HG03575 (cell line): ENCODE results near the gene ERC1.

ENCODE experiments used
- ATAC-seq: cut with Tn5 transposase; IDR thresholded peaks from one replicate; pipeline ENCODE4 v1.9.1; 2021; ENCODE audit not compliant: unreplicated experiment, insufficient number of reproducible peaks, low FRiP score; ENCODE audit errors: extremely low read depth

The ERC1 gene

GRCh38 chr12:1382151-1382550 lies 391.1 kb downstream of the ERC1 start:
- no peak for ATAC-seq

GRCh38 chr12:1382826-1383225 lies 391.8 kb downstream of the ERC1 start:
- no peak for ATAC-seq

- no peak for ATAC-seq
These were observed 392.7 kb downstream of the ERC1 start for GRCh38 chr12:1383758-1384157.

- no peak for ATAC-seq
These were observed 393.9 kb downstream of the ERC1 start for GRCh38 chr12:1384910-1385309.

- ATAC-seq = no peak
These were observed 400.7 kb downstream of the ERC1 start for GRCh38 chr12:1391722-1392121.

GRCh38 chr12:1395421-1395955 lies 404.5 kb downstream of the ERC1 start:
- ATAC-seq = no peak

- ATAC-seq = no peak
These were observed 407.6 kb downstream of the ERC1 start for GRCh38 chr12:1398673-1399072.

- no peak for ATAC-seq
These were observed 410.9 kb downstream of the ERC1 start for GRCh38 chr12:1401891-1402290.

- no peak for ATAC-seq
These were observed 412.4 kb downstream of the ERC1 start for GRCh38 chr12:1403417-1403816.

GRCh38 chr12:1405619-1406018 lies 414.6 kb downstream of the ERC1 start:
- no peak for ATAC-seq

GRCh38 chr12:1410794-1411193 lies 419.8 kb downstream of the ERC1 start:
- ATAC-seq = no peak

GRCh38 chr12:1413930-1414329 lies 422.9 kb downstream of the ERC1 start:
- ATAC-seq = no peak

- no peak for ATAC-seq
These were observed 427.1 kb downstream of the ERC1 start for GRCh38 chr12:1418144-1418543.

GRCh38 chr12:1419849-1420371 lies 428.9 kb downstream of the ERC1 start:
- ATAC-seq = no peak

GRCh38 chr12:1421091-1421846 lies 430.2 kb downstream of the ERC1 start:
- no peak for ATAC-seq

GRCh38 chr12:1422604-1423315 lies 431.7 kb downstream of the ERC1 start:
- ATAC-seq = no peak

GRCh38 chr12:1424674-1425395 lies 433.8 kb downstream of the ERC1 start:
- no peak for ATAC-seq

GRCh38 chr12:1425396-1425729 lies 434.3 kb downstream of the ERC1 start:
- ATAC-seq = no peak

- ATAC-seq = no peak
These were observed 437.6 kb downstream of the ERC1 start for GRCh38 chr12:1428671-1429070.

- no peak for ATAC-seq
These were observed 439.0 kb downstream of the ERC1 start for GRCh38 chr12:1429980-1430379.
